Measurements from ENCODE around the gene COL6A2. TPM values are rescaled to one million over a fixed set of nuclear protein-coding genes. Genes with fewer than 3 reads are reported as not detected.
"Not testable (repeated sequence)": the region's sequence is repeated elsewhere in the genome, so short reads cannot be mapped to it uniquely, and the experiment has no call there.

The COL6A2 gene
- total RNA-seq, 1 experiment from 2014 or later: 120 TPM

- DNase-seq (ENCODE audit: low read depth): no peak
- in situ Hi-C loops (cut with HindIII; ENCODE audit: low pct_unique_long_range_greater_than_20kb, low sequenced_read_pairs): no loop called here
These were observed 28.1 kb upstream of the COL6A2 start for GRCh38 chr21:46069719-46070279.

GRCh38 chr21:46071082-46071481 lies 26.8 kb upstream of the COL6A2 start:
- no peak for DNase-seq (ENCODE audit: low read depth)
- in situ Hi-C loops (cut with HindIII; ENCODE audit: low pct_unique_long_range_greater_than_20kb, low sequenced_read_pairs): no loop called here

GRCh38 chr21:46076724-46077123 lies 21.2 kb upstream of the COL6A2 start:
- DNase-seq (ENCODE audit: low read depth); in situ Hi-C loops (cut with HindIII; ENCODE audit: low pct_unique_long_range_greater_than_20kb, low sequenced_read_pairs): not testable (repeated sequence)

- in situ Hi-C loops (cut with HindIII; ENCODE audit: low pct_unique_long_range_greater_than_20kb, low sequenced_read_pairs): no loop called here
- no peak for DNase-seq (ENCODE audit: low read depth)
These were observed 20.2 kb upstream of the COL6A2 start for GRCh38 chr21:46077674-46078101.

GRCh38 chr21:46078322-46078977 lies 19.5 kb upstream of the COL6A2 start:
- in situ Hi-C loops (cut with HindIII; ENCODE audit: low pct_unique_long_range_greater_than_20kb, low sequenced_read_pairs): no loop called here
- DNase-seq (ENCODE audit: low read depth): no peak

GRCh38 chr21:46078978-46079351 lies 18.9 kb upstream of the COL6A2 start:
- no peak for DNase-seq (ENCODE audit: low read depth)
- in situ Hi-C loops (cut with HindIII; ENCODE audit: low pct_unique_long_range_greater_than_20kb, low sequenced_read_pairs): no loop called here

- DNase-seq (ENCODE audit: low read depth): no peak
- in situ Hi-C loops (cut with HindIII; ENCODE audit: low pct_unique_long_range_greater_than_20kb, low sequenced_read_pairs): no loop called here
These were observed 18.4 kb upstream of the COL6A2 start for GRCh38 chr21:46079352-46080170.

- in situ Hi-C loops (cut with HindIII; ENCODE audit: low pct_unique_long_range_greater_than_20kb, low sequenced_read_pairs): no loop called here
- no peak for DNase-seq (ENCODE audit: low read depth)
These were observed 17.5 kb upstream of the COL6A2 start for GRCh38 chr21:46080171-46081021.

- DNase-seq (ENCODE audit: low read depth): no peak
- in situ Hi-C loops (cut with HindIII; ENCODE audit: low pct_unique_long_range_greater_than_20kb, low sequenced_read_pairs): no loop called here
These were observed 16.7 kb upstream of the COL6A2 start for GRCh38 chr21:46081022-46081861.

- in situ Hi-C loops (cut with HindIII; ENCODE audit: low pct_unique_long_range_greater_than_20kb, low sequenced_read_pairs): no loop called here
- no peak for DNase-seq (ENCODE audit: low read depth)
These were observed 15.8 kb upstream of the COL6A2 start for GRCh38 chr21:46081862-46082712.

- in situ Hi-C loops (cut with HindIII; ENCODE audit: low pct_unique_long_range_greater_than_20kb, low sequenced_read_pairs): no loop called here
- DNase-seq (ENCODE audit: low read depth): no peak
These were observed 15.3 kb upstream of the COL6A2 start for GRCh38 chr21:46082713-46082962.

GRCh38 chr21:46082963-46083790 lies 14.7 kb upstream of the COL6A2 start:
- DNase-seq (ENCODE audit: low read depth): no peak
- in situ Hi-C loops (cut with HindIII; ENCODE audit: low pct_unique_long_range_greater_than_20kb, low sequenced_read_pairs): no loop called here

GRCh38 chr21:46083791-46084561 lies 13.9 kb upstream of the COL6A2 start:
- no peak for DNase-seq (ENCODE audit: low read depth)
- in situ Hi-C loops (cut with HindIII; ENCODE audit: low pct_unique_long_range_greater_than_20kb, low sequenced_read_pairs): no loop called here

- DNase-seq (ENCODE audit: low read depth): no peak
- in situ Hi-C loops (cut with HindIII; ENCODE audit: low pct_unique_long_range_greater_than_20kb, low sequenced_read_pairs): no loop called here
These were observed 13.2 kb upstream of the COL6A2 start for GRCh38 chr21:46084709-46085108.

GRCh38 chr21:46085259-46085658 lies 12.7 kb upstream of the COL6A2 start:
- DNase-seq (ENCODE audit: low read depth); in situ Hi-C loops (cut with HindIII; ENCODE audit: low pct_unique_long_range_greater_than_20kb, low sequenced_read_pairs): not testable (repeated sequence)

GRCh38 chr21:46087641-46088040 lies 10.3 kb upstream of the COL6A2 start:
- in situ Hi-C loops (cut with HindIII; ENCODE audit: low pct_unique_long_range_greater_than_20kb, low sequenced_read_pairs): no loop called here

More at GRCh38 chr21:46087641-46088040, 10.3 kb upstream of the COL6A2 start:
- no peak for DNase-seq (ENCODE audit: low read depth)
